Keratinocyte (primary cell): ENCODE measurements around the gene RIPK3. TPM values are rescaled to one million over a fixed set of nuclear protein-coding genes. Genes with fewer than 3 reads are reported as not detected.

Experiments used
- DNase-seq: peaks from one replicate; pipeline ENCODE4 v3.0.0-alpha.2; 2011; ENCODE audit warnings: low read depth, missing footprints, low spot score
- FAIRE-seq: peaks from 2 replicates; lab custom pipeline; 2011; peaks lifted over from hg19 to GRCh38; lab: Jason Lieb, UNC
- H2AFZ ChIP-seq: 2 replicates; pipeline ENCODE4 v1.6.0; 2012; ENCODE audit warnings: low read length, control low read depth, inconsistent platforms; ENCODE audit not compliant: control insufficient read depth
- H3K27ac ChIP-seq: 2 replicates; pipeline ENCODE4 v1.5.1; 2011; ENCODE audit warnings: low read length; ENCODE audit not compliant: control insufficient read depth, insufficient read depth
- H3K27me3 ChIP-seq: 3 replicates; pipeline ENCODE4 v1.6.0; 2011; ENCODE audit warnings: low read length; ENCODE audit not compliant: control insufficient read depth, insufficient read depth; ENCODE audit errors: extremely low read depth
- H3K36me3 ChIP-seq, 2 experiments: 2 replicates in 1 of 2; 3 replicates in 1 of 2; pipeline ENCODE4 v1.5.1; 2011; ENCODE audit warnings: low read length in 2 of 2, mild to moderate bottlenecking in 1 of 2; ENCODE audit not compliant: control insufficient read depth in 2 of 2, insufficient read depth in 2 of 2; ENCODE audit errors: extremely low read depth in 1 of 2
- H3K4me1 ChIP-seq: 3 replicates; pipeline ENCODE4 v1.5.1; 2011; ENCODE audit warnings: low read length; ENCODE audit not compliant: control insufficient read depth, insufficient read depth; ENCODE audit errors: extremely low read depth
- H3K4me2 ChIP-seq: 3 replicates; pipeline ENCODE4 v1.6.0; 2011; ENCODE audit warnings: low read depth, low read length; ENCODE audit not compliant: control insufficient read depth, insufficient read depth; ENCODE audit errors: extremely low read depth
- H3K4me3 ChIP-seq, 3 experiments: fragments of 200-600 bp in 1 of 3; sonication (generic) in 1 of 3; 2 replicates in 2 of 3; 3 replicates in 1 of 3; pipeline ENCODE4 v1.5.1; 2011 to 2016; ENCODE audit warnings: low read length in 3 of 3, mild to moderate bottlenecking in 3 of 3, control low read depth in 2 of 3, inconsistent platforms in 1 of 3, low read depth in 1 of 3, mixed read lengths in 1 of 3, mixed run types in 1 of 3, moderate library complexity in 1 of 3; ENCODE audit not compliant: control insufficient read depth in 2 of 3, insufficient read depth in 2 of 3; ENCODE audit errors: extremely low read depth in 1 of 3
- H3K79me2 ChIP-seq: 2 replicates; pipeline ENCODE4 v1.6.0; 2012; ENCODE audit warnings: low read length; ENCODE audit not compliant: control insufficient read depth, insufficient read depth
- H3K9ac ChIP-seq: 3 replicates; pipeline ENCODE4 v1.6.0; 2011; ENCODE audit warnings: low read length; ENCODE audit not compliant: control insufficient read depth, insufficient read depth; ENCODE audit errors: extremely low read depth
- H3K9me1 ChIP-seq: 3 replicates; pipeline ENCODE4 v1.6.0; 2011; ENCODE audit warnings: low read length; ENCODE audit not compliant: control insufficient read depth, insufficient read depth; ENCODE audit errors: extremely low read depth
- H3K9me3 ChIP-seq: 2 replicates; pipeline ENCODE4 v1.5.1; 2012; ENCODE audit warnings: low read depth, low read length; ENCODE audit not compliant: control insufficient read depth
- H4K20me1 ChIP-seq: 3 replicates; pipeline ENCODE4 v1.6.0; 2011; ENCODE audit warnings: low read length; ENCODE audit not compliant: control insufficient read depth, insufficient read depth; ENCODE audit errors: extremely low read depth
- CTCF ChIP-seq, 3 experiments: IDR thresholded peaks in 1 of 3; conservative IDR thresholded peaks in 1 of 3; optimal IDR thresholded peaks in 1 of 3; 2 replicates in 2 of 3; 3 replicates in 1 of 3; pipeline versions ENCODE3 to v1.5.1; 2011; ENCODE audit warnings: low read length in 3 of 3, mild to moderate bottlenecking in 3 of 3, moderate library complexity in 2 of 3, control low read depth in 1 of 3, inconsistent platforms in 1 of 3; ENCODE audit not compliant: insufficient read depth in 2 of 3; ENCODE audit errors: extremely low read depth in 1 of 3
- EZH2 ChIP-seq: IDR thresholded peaks from one replicate; pipeline ENCODE4 v1.6.1; 2012; ENCODE audit warnings: inconsistent platforms, mild to moderate bottlenecking, low read length, moderate library complexity
- dilution Hi-C: fragments of 300-500 bp; cut with MboI; formaldehyde crosslinking; loops from one replicate; pipeline ENCODE4 v1.7.0; 2020; ENCODE audit warnings: low sequenced_read_pairs; ENCODE audit not compliant: extremely low pct_ligation_motif_present
- polyA plus RNA-seq, 5 experiments: library from polyadenylated mRNA; depleted of rRNA in 3 of 5; stranded (reverse) in 3 of 5; stranded (forward) in 1 of 5; unstranded in 1 of 5; fragments of >200 nt; gene quantifications; 1 replicate in 1 of 5; 2 replicates in 3 of 5; 3 replicates in 1 of 5; pipeline versions ENCODE4 v1.2.1 to v1.2.3, GENCODE V29; 2011 to 2012; ENCODE audit warnings: missing spikeins in 2 of 5, low read depth in 1 of 5, low replicate concordance in 1 of 5

RIPK3 gene
- polyA plus RNA-seq, 1 donor (not counting 4 experiments of a cell fraction or from before 2014, with no cell fraction given) = 8.0 TPM

GRCh38 chr14:24315243-24315806 is 24.5 kb downstream of the RIPK3 start:
- Histone ChIP-seq H3K27me3 (peaks cover 3% of the 10 kb centered on the region), H2AFZ (no peak overlapping the region), H3K27ac (peak overlapping the region; percentile 40), H3K4me2 (peak overlapping the region; percentile 72), H3K4me3 (peak overlapping the region in 2 of 3 experiments; percentile 3 to 19), H3K9me1 (peaks cover 2% of the 10 kb centered on the region), H3K79me2 (no peaks in the 10 kb centered on the region), H4K20me1 (no peaks in the 10 kb centered on the region), H3K9ac (no peak overlapping the region), H3K9me3 (no peaks in the 10 kb centered on the region), H3K4me1 (peaks cover 57% of the 10 kb centered on the region), H3K36me3 (peaks cover 3 to 4% of the 10 kb centered on the region in 2 experiments)
- TF ChIP-seq CTCF (optimal IDR thresholded peaks at IDR 0.05 in 1 of 3, IDR thresholded peaks at IDR 0.05 in 1 of 3, conservative IDR thresholded peaks at IDR 0.05 in 1 of 3; ENCODE audit: extremely low read depth in 1 of 3, insufficient read depth in 2 of 3, low read length in 3 of 3) (no peak), EZH2 (no peak)
- FAIRE-seq = no peak
- dilution Hi-C loops = no loop called here
- DNase-seq = no peak

GRCh38 chr14:24314377-24315193 is 25.2 kb downstream of the RIPK3 start:
- peaks cover under 1% of the 10 kb centered on the region for H3K27me3 ChIP-seq
- no peak overlapping the region for H2AFZ ChIP-seq
- peaks cover 2% of the 10 kb centered on the region for H3K9me1 ChIP-seq
- peak overlapping the region; percentile 72 for H3K4me2 ChIP-seq
- peak; percentile 81 for FAIRE-seq
- H3K36me3 ChIP-seq = peaks cover 3 to 4% of the 10 kb centered on the region in 2 experiments
- H4K20me1 ChIP-seq = no peaks in the 10 kb centered on the region
- H3K4me3 ChIP-seq = peak overlapping the region in 2 of 3 experiments; percentile 3 to 19
- H3K9ac ChIP-seq = no peak overlapping the region
- no peaks in the 10 kb centered on the region for H3K9me3 ChIP-seq
- TF ChIP-seq EZH2 (no peak), CTCF (optimal IDR thresholded peaks at IDR 0.05 in 1 of 3, IDR thresholded peaks at IDR 0.05 in 1 of 3, conservative IDR thresholded peaks at IDR 0.05 in 1 of 3; ENCODE audit: extremely low read depth in 1 of 3, insufficient read depth in 2 of 3, low read length in 3 of 3) (no peak)
- H3K27ac ChIP-seq = peak overlapping the region; percentile 40
- no peaks in the 10 kb centered on the region for H3K79me2 ChIP-seq
- peaks cover 65% of the 10 kb centered on the region for H3K4me1 ChIP-seq
- dilution Hi-C loops = no loop called here
- DNase-seq = no peak
